HL-60 (cell line): ENCODE data around the gene OSBPL5.

Experiments used
- GABPA ChIP-seq: IDR thresholded peaks from 2 replicates; pipeline ENCODE4 v1.6.1; 2012; ENCODE audit warnings: low read depth
- POLR2AphosphoS5 ChIP-seq: IDR thresholded peaks from 2 replicates; pipeline ENCODE4 v1.6.1; 2012; ENCODE audit warnings: low read depth
- SPI1 ChIP-seq: IDR thresholded peaks from 2 replicates; pipeline ENCODE4 v1.6.1; 2012; ENCODE audit warnings: low read depth, mild to moderate bottlenecking, borderline replicate concordance
- TF ChIP-seq, protein P1 (sequence below): IDR thresholded peaks from one replicate; pipeline ENCODE4 v1.5.1; 2011; ENCODE audit warnings: low read length, control low read depth, inconsistent platforms; ENCODE audit not compliant: insufficient read depth
- TF ChIP-seq, protein P2 (sequence below): IDR thresholded peaks from 2 replicates; pipeline ENCODE4 v1.6.1; 2012; ENCODE audit warnings: low read depth; ENCODE audit not compliant: insufficient replicate concordance

DNA sequence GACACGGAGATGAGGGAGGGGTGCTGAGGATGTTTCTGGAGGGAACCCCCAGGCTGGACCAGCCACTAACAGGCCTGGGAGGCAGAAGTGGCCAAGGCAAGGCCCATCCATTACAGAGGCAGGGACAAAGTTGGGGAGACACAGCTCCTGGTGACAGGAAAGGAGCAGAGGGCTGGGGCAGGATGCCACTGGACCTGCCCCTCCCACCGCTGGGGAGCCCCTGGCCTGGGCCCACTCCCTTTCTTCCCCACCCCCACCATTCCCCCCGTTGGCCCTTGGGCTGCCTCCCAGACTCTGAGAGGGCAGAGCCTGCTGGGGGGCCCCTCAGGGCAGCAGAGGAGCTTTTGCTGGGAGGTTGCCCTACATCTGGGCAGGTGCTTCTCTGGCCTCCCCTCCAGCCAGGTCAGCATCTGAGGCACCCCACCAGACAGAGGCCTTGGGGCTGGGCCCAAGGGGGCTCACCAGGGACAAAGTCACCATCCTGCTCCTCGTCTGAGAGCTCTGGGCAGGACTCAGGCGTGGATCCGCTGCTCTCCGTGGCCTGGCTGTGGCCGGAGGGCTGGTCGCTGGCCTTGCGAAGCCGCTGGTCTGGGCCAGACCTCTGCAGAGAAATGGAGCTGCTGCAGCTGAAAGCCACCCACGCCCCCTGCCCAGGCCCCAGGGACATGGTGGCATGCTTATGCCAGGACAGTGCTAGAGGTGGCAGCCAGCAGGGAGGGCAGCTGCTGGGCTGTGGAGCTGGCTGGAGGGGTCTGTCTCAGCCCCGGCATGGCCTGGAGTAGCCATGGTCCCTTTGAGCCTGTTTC is 74.8 kb downstream of the OSBPL5 start:
- TF ChIP-seq SPI1 = no peak
- no peak for TF ChIP-seq GABPA
- TF ChIP-seq, protein P1, sequence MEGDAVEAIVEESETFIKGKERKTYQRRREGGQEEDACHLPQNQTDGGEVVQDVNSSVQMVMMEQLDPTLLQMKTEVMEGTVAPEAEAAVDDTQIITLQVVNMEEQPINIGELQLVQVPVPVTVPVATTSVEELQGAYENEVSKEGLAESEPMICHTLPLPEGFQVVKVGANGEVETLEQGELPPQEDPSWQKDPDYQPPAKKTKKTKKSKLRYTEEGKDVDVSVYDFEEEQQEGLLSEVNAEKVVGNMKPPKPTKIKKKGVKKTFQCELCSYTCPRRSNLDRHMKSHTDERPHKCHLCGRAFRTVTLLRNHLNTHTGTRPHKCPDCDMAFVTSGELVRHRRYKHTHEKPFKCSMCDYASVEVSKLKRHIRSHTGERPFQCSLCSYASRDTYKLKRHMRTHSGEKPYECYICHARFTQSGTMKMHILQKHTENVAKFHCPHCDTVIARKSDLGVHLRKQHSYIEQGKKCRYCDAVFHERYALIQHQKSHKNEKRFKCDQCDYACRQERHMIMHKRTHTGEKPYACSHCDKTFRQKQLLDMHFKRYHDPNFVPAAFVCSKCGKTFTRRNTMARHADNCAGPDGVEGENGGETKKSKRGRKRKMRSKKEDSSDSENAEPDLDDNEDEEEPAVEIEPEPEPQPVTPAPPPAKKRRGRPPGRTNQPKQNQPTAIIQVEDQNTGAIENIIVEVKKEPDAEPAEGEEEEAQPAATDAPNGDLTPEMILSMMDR = no peak
- TF ChIP-seq POLR2AphosphoS5 = no peak
- TF ChIP-seq, protein P2, sequence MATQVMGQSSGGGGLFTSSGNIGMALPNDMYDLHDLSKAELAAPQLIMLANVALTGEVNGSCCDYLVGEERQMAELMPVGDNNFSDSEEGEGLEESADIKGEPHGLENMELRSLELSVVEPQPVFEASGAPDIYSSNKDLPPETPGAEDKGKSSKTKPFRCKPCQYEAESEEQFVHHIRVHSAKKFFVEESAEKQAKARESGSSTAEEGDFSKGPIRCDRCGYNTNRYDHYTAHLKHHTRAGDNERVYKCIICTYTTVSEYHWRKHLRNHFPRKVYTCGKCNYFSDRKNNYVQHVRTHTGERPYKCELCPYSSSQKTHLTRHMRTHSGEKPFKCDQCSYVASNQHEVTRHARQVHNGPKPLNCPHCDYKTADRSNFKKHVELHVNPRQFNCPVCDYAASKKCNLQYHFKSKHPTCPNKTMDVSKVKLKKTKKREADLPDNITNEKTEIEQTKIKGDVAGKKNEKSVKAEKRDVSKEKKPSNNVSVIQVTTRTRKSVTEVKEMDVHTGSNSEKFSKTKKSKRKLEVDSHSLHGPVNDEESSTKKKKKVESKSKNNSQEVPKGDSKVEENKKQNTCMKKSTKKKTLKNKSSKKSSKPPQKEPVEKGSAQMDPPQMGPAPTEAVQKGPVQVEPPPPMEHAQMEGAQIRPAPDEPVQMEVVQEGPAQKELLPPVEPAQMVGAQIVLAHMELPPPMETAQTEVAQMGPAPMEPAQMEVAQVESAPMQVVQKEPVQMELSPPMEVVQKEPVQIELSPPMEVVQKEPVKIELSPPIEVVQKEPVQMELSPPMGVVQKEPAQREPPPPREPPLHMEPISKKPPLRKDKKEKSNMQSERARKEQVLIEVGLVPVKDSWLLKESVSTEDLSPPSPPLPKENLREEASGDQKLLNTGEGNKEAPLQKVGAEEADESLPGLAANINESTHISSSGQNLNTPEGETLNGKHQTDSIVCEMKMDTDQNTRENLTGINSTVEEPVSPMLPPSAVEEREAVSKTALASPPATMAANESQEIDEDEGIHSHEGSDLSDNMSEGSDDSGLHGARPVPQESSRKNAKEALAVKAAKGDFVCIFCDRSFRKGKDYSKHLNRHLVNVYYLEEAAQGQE = no peak
